Adrenal gland (tissue), 12 donors: Measurements from ENCODE around the gene ELK1. TPM values are rescaled to one million over a fixed set of nuclear protein-coding genes. Genes with fewer than 3 reads are reported as not detected.
A peak's percentile ranks its signal among the peaks of the same experiment; 100 is the strongest.
"Not testable (repeated sequence)": the region's sequence is repeated elsewhere in the genome, so short reads cannot be mapped to it uniquely, and the experiment has no call there.

Experiments used
- DNase-seq, 7 donors: peaks; one replicate each; pipeline ENCODE4 v3.0.0-alpha.2; 2019 to 2020
- H3K27ac ChIP-seq, 5 donors: fragments of 200-600 bp; sonication (generic) in 4 of 5; 1 replicate in 3 of 5; 2 replicates in 2 of 5; pipeline versions ENCODE4 v1.5.1 to v1.8.0; 2016 to 2020; ENCODE audit warnings: mild to moderate bottlenecking in 1 of 5
- H3K27me3 ChIP-seq: fragments of 200-600 bp; 2 replicates; pipeline ENCODE4 v1.8.0; 2021
- H3K36me3 ChIP-seq, 2 donors: fragments of 200-600 bp; replicated peaks in 1 of 2; 1 replicate in 1 of 2; 2 replicates in 1 of 2; pipeline versions ENCODE4 v1.5.1 to v1.8.0; 2018 to 2022
- H3K4me1 ChIP-seq, 2 donors: fragments of 200-600 bp; replicated peaks in 1 of 2; 1 replicate in 1 of 2; 2 replicates in 1 of 2; pipeline versions ENCODE4 v1.5.1 to v1.8.0; 2018 to 2021
- H3K4me3 ChIP-seq, 4 donors: fragments of 200-600 bp; sonication (generic) in 3 of 4; one replicate each; pipeline ENCODE4 v1.5.1; 2016 to 2018
- H3K9me3 ChIP-seq, 3 donors: fragments of 200-600 bp; sonication (generic) in 1 of 3; replicated peaks in 1 of 3; 1 replicate in 2 of 3; 2 replicates in 1 of 3; pipeline versions ENCODE4 v1.5.1 to v1.8.0; 2016 to 2021
- POLR2A ChIP-seq, 2 donors: fragments of 450-650 bp; IDR thresholded peaks; one replicate each; pipeline ENCODE4 v1.6.1; 2017; ENCODE audit warnings: antibody characterized with exemption in 2 of 2, mild to moderate bottlenecking in 2 of 2, moderate library complexity in 1 of 2
- WGBS, 4 donors: extraction: QIAGEN DNeasy Blood & Tissue Kit in 2 of 4; methylation state at CpG; one replicate each; pipeline versions ENCODE4 v1.1.5 to v1.1.7; 2013 to 2017; 5-methylcytosine and 5-hydroxymethylcytosine counted together
- intact Hi-C, 2 donors: fragments of 100-400 bp; cut with DNase I; formaldehyde crosslinking; loops; one replicate each; pipeline versions ENCODE4 v1.14.1 to v1.15.0; 2022 to 2023
- polyA plus RNA-seq, 3 donors: library from polyadenylated mRNA; stranded (reverse); fragments of 200-250 nt in 2 of 3; fragments of 350-450 nt in 1 of 3; fragmentation: Illumina TruSeq in 1 of 3; extraction: RNeasy Lipid Tissue Mini Kit (QIAGEN cat#74804) in 1 of 3; gene quantifications; one replicate each; pipeline ENCODE4 v1.2.3, GENCODE V29; 2013 to 2014
- total RNA-seq, 9 donors: library from RNA; depleted of rRNA in 4 of 9; stranded (reverse); fragments of >200 nt in 4 of 9; fragments of 120-200 nt in 1 of 9; fragmentation: NEBNext Ultra II Directional in 1 of 9; extraction: Animal tissue kit (Norgen Biotek cat#: 25700) in 1 of 9; gene quantifications; one replicate each; pipeline versions ENCODE4 v1.1.0 to v1.2.4, GENCODE V29; 2013 to 2023
- TF ChIP-seq, protein P1 (sequence below), 6 experiments: fragments of 450-650 bp in 4 of 6; fragments of 200-600 bp in 2 of 6; sonication (generic) in 1 of 6; IDR thresholded peaks; 1 replicate in 5 of 6; 2 replicates in 1 of 6; pipeline versions ENCODE4 v1.5.1 to v1.8.0; 2016 to 2021; ENCODE audit warnings: antibody characterized with exemption in 6 of 6, mild to moderate bottlenecking in 2 of 6, moderate library complexity in 1 of 6
- donor health status: healthy with polysubstance abuse.
- donor health status: Bipolar disorder and iron deficiency.
- donor health status: DM: yes; HTN: yes; CAD: no.
- donor health status: DM: no; HTN: no; CAD: no.
- donor health status: DM: no; HTN: no; CAD: no.
- donor health status: DM: yes; HTN: yes; CAD: no.

ELK1 gene
- total and polyA plus RNA-seq, 12 donors, result 21.6 to 78.8 (median 46.3) TPM

DNA sequence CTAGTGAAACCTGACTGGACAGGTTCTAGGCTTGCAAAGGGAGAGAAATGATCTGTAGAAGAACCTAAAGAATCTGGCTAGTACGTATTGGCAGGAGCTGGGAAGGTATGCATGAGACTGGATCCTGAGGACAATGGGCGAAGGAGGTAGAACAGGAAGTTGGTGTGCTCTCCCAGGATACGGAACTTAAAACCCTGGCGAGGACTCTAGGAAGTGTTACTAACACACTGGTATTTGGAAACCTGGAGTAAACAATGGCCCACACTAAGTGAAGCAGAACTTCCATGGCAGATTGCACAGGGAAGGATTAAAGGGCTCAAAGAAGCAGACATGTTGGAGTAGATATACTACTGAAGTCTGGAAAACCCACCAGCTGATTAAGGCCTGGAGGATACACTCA, 39.9 kb downstream of the ELK1 start:
- Histone ChIP-seq H3K36me3 (no peaks in the 10 kb centered on the region), H3K9me3 (no peaks in the 10 kb centered on the region), H3K27me3 (no peaks in the 10 kb centered on the region), H3K27ac (no peak overlapping the region), H3K4me1 (no peaks in the 10 kb centered on the region), H3K4me3 (no peak overlapping the region)
- WGBS, 4 donors, result 78 to 81% (median 79%) methylated on average over 4 of the region's 4 CpGs
- no peak for DNase-seq
- TF ChIP-seq POLR2A (IDR thresholded peaks at IDR 0.05), result no peak
- TF ChIP-seq, protein P1, sequence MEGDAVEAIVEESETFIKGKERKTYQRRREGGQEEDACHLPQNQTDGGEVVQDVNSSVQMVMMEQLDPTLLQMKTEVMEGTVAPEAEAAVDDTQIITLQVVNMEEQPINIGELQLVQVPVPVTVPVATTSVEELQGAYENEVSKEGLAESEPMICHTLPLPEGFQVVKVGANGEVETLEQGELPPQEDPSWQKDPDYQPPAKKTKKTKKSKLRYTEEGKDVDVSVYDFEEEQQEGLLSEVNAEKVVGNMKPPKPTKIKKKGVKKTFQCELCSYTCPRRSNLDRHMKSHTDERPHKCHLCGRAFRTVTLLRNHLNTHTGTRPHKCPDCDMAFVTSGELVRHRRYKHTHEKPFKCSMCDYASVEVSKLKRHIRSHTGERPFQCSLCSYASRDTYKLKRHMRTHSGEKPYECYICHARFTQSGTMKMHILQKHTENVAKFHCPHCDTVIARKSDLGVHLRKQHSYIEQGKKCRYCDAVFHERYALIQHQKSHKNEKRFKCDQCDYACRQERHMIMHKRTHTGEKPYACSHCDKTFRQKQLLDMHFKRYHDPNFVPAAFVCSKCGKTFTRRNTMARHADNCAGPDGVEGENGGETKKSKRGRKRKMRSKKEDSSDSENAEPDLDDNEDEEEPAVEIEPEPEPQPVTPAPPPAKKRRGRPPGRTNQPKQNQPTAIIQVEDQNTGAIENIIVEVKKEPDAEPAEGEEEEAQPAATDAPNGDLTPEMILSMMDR (IDR thresholded peaks at IDR 0.05), result no peak
- intact Hi-C loops, result no loop called here

DNA sequence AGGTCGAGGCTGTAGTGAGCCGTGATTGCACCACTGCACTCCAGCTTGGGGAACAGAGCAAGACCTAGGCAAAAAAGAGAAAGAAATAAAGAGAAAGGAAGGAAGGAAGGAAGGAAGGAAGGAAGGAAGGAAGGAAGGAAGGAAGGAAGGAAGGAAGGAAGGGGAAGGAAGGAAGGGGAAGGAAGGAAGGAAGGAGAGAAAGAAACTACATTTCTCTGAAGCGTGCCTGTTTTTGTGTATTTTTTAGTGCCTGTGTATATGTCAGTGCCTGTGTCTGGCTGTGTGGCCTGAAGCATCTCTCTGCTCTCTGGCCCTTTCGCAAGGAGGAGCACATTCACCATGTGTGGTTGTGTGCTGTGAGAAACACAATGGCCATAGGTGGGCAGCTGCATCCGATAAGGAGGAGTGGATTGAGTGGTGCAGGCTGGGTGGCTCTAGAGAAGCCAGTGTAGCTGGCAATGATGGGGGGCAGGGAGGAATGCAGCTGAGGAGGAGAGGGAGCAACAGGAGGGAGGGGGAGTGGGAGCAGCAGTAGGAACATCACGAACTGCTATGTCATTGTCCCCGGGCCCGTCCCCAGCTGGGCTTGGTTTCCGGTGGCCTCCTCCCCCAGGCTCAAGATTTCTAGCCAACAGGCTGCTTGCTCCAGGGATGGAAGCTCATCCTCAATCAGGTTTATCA, 42.1 kb downstream of the ELK1 start:
- Histone ChIP-seq H3K4me1 (no peaks in the 10 kb centered on the region), H3K36me3 (no peaks in the 10 kb centered on the region), H3K27ac (no peak overlapping the region), H3K9me3 (no peaks in the 10 kb centered on the region), H3K4me3 (no peak overlapping the region), H3K27me3 (peaks cover 6% of the 10 kb centered on the region)
- 70 to 73% (median 71%) methylated on average over 8 to 9 of the region's 9 CpGs for WGBS, 4 donors
- no peak for TF ChIP-seq POLR2A (IDR thresholded peaks at IDR 0.05)
- intact Hi-C loops, result no loop called here
- peak in 2 of 7 donors; percentile 11 to 53 for DNase-seq

DNA sequence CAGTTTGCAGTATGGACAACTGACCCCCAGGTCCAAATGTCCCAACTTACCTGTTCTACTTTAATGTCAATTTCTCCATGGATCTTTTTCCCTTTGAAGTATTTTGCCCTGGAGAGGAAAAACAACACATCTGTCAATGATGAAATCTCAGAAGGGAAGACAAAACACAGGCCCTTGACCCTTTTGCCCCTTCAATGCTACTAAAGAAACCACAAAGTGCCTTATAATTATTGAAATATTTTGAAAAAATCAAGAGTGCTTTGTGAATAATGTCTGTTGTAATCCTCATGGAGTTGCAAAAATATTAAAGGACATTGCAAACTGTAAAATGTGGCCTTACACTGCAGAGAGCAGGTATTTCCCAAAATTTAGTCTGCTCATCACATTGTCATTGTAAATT, 43.3 kb downstream of the ELK1 start:
- intact Hi-C loops, result no loop called here
- peak in 1 of 7 donors; percentile 0 for DNase-seq
- H3K27ac ChIP-seq, result no peak overlapping the region
- H3K9me3 ChIP-seq, result no peaks in the 10 kb centered on the region
- TF ChIP-seq, protein P1 (IDR thresholded peaks at IDR 0.05), result no peak
- TF ChIP-seq POLR2A (IDR thresholded peaks at IDR 0.05), result no peak
- H3K27me3 ChIP-seq, result peaks cover 6% of the 10 kb centered on the region
- no peaks in the 10 kb centered on the region for H3K4me1 ChIP-seq
- H3K36me3 ChIP-seq, result no peaks in the 10 kb centered on the region
- no peak overlapping the region for H3K4me3 ChIP-seq

DNA sequence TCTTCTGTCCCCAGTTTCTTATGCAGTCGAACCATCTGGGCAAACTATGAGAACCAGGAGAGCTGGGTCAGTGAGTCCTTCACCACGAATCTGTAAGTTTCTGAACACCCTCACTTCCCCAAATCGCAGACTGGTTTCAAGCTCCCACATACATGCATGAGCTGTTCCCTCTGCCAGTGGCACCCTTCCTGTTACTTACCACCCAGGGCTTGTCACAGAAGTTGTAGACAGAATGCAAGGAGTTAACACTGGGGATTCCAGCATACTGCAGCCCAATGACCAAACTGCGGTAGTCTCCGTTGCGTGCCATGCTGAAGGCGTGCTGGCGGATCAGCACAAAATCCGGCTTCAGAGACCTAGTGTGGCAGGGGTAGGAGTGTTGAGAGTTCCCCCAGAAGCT, 45.3 kb downstream of the ELK1 start:
- DNase-seq, result peak in 1 of 7 donors; percentile 6
- Histone ChIP-seq H3K27ac (no peak overlapping the region), H3K4me3 (no peak overlapping the region), H3K36me3 (no peaks in the 10 kb centered on the region), H3K27me3 (peaks cover 6% of the 10 kb centered on the region), H3K4me1 (no peaks in the 10 kb centered on the region), H3K9me3 (no peaks in the 10 kb centered on the region)
- TF ChIP-seq, protein P1 (IDR thresholded peaks at IDR 0.05), result no peak
- TF ChIP-seq POLR2A (IDR thresholded peaks at IDR 0.05), result no peak
- WGBS, 4 donors, result 57 to 68% (median 61%) methylated on average over 3 to 9 of the region's 9 CpGs
- intact Hi-C loops, result no loop called here

DNA sequence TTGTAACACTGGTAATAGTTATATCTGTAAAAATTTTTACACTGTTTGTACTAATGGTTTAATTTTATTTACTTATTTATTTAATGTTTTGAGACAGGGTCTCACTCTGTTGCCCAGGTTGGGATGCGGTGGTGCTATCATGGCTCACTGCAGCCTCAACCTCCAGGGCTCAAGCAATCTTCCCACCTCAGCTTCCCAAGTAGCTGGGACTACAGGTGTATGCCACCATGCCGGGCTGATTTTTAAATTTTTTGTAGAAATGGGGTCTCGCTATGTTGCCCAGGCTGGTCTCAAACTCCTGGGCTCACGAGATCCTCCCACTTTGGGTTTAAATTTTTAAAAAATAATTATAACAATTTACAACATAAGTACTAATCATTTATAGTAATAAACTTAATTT, 47.2 kb downstream of the ELK1 start:
- DNase-seq, H3K4me1 ChIP-seq, H3K27ac ChIP-seq, H3K9me3 ChIP-seq, H3K4me3 ChIP-seq, intact Hi-C loops, H3K36me3 ChIP-seq, H3K27me3 ChIP-seq: not testable (repeated sequence)
- 85 to 94% (median 91%) methylated on average over 4 of the region's 4 CpGs for WGBS, 4 donors
